OCI-LY3 (cell line): ENCODE data around the gene DLG1.

ENCODE experiments used
- EZH2phosphoT487 ChIP-seq: fragments of 200-600 bp; shearing (Covaris generic); IDR thresholded peaks from 2 replicates; pipeline ENCODE4 v1.6.1; 2018; ENCODE audit warnings: antibody characterized with exemption, mixed run types, low read depth
- TF ChIP-seq, protein P1 (sequence below): fragments of 200-600, 300-600 bp; sonication (generic); IDR thresholded peaks from 2 replicates; pipeline ENCODE4 v1.5.1; 2014; ENCODE audit warnings: antibody characterized with exemption, low read length, low read depth

DNA sequence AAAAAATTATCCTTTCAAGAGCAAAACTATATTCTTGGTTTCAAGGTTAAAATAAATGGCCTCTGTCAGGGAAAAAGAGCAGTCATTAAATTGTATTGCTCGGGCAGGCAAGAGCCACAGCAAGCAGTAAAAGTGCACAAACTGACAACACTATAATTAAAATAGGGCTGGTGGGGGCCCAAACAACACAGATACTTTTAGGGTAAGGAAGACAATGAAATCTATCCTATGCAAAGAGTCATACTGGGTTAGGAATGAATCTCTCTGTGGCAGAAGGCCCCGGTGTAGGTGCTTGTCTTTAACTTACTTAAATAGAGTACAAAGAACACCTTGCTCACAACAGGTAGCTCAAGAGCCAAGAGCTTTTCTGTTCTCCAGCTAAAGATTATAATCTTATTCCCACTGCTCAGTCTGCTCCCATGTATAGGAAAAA lies 94.7 kb downstream of the DLG1 start:
- TF ChIP-seq, protein P1, sequence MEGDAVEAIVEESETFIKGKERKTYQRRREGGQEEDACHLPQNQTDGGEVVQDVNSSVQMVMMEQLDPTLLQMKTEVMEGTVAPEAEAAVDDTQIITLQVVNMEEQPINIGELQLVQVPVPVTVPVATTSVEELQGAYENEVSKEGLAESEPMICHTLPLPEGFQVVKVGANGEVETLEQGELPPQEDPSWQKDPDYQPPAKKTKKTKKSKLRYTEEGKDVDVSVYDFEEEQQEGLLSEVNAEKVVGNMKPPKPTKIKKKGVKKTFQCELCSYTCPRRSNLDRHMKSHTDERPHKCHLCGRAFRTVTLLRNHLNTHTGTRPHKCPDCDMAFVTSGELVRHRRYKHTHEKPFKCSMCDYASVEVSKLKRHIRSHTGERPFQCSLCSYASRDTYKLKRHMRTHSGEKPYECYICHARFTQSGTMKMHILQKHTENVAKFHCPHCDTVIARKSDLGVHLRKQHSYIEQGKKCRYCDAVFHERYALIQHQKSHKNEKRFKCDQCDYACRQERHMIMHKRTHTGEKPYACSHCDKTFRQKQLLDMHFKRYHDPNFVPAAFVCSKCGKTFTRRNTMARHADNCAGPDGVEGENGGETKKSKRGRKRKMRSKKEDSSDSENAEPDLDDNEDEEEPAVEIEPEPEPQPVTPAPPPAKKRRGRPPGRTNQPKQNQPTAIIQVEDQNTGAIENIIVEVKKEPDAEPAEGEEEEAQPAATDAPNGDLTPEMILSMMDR, result no peak
- no peak for TF ChIP-seq EZH2phosphoT487
